Measurements from ENCODE around the gene ADAMTS19. TPM values are rescaled to one million over a fixed set of nuclear protein-coding genes. Genes with fewer than 3 reads are reported as not detected.

The ADAMTS19 gene
- polyA plus RNA-seq, 3 donors: not detected

- H3K4me3 ChIP-seq (replicated peaks in 1 of 3; ENCODE audit: low read depth in 2 of 3, low read length in 3 of 3): no peak overlapping the region
- H2AFZ ChIP-seq (ENCODE audit: insufficient read depth, low read depth, low read length, poor library complexity, severe bottlenecking): no peak overlapping the region
- H4K20me1 ChIP-seq (ENCODE audit: insufficient read depth, low read length): no peaks in the 10 kb centered on the region
- no peaks in the 10 kb centered on the region for H3K9me3 ChIP-seq (replicated peaks in 1 of 2; ENCODE audit: control insufficient read depth in 1 of 2, insufficient read depth in 1 of 2, low read length in 2 of 2)
- TF ChIP-seq, protein P1, sequence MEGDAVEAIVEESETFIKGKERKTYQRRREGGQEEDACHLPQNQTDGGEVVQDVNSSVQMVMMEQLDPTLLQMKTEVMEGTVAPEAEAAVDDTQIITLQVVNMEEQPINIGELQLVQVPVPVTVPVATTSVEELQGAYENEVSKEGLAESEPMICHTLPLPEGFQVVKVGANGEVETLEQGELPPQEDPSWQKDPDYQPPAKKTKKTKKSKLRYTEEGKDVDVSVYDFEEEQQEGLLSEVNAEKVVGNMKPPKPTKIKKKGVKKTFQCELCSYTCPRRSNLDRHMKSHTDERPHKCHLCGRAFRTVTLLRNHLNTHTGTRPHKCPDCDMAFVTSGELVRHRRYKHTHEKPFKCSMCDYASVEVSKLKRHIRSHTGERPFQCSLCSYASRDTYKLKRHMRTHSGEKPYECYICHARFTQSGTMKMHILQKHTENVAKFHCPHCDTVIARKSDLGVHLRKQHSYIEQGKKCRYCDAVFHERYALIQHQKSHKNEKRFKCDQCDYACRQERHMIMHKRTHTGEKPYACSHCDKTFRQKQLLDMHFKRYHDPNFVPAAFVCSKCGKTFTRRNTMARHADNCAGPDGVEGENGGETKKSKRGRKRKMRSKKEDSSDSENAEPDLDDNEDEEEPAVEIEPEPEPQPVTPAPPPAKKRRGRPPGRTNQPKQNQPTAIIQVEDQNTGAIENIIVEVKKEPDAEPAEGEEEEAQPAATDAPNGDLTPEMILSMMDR (IDR thresholded peaks at IDR 0.05): no peak
- intact Hi-C loops (cut with micrococcal nuclease): no loop called here
- no peak overlapping the region for H3K9ac ChIP-seq (ENCODE audit: insufficient read depth, low read length, poor library complexity, severe bottlenecking)
- no peaks in the 10 kb centered on the region for H3K27me3 ChIP-seq (ENCODE audit: control insufficient read depth in 2 of 2, insufficient read depth in 2 of 2, low read length in 2 of 2)
- H3K4me3 Mint-ChIP-seq: no peak overlapping the region
- H3K4me2 ChIP-seq (replicated peaks; ENCODE audit: extremely low read depth, low read length, poor library complexity, severe bottlenecking): no peak overlapping the region
- no peaks in the 10 kb centered on the region for H3K79me2 ChIP-seq (ENCODE audit: insufficient read depth, low read length)
- WGBS (ENCODE audit: insufficient coverage): no CpG with 5 or more reads among the region's 1 CpG
- H3K9me3 Mint-ChIP-seq: peaks cover 0 to 3% (median 0%) of the 10 kb centered on the region in 7 donors
- H3K27ac Mint-ChIP-seq: no peak overlapping the region
- DNase-seq: no peak
- no peaks in the 10 kb centered on the region for H3K4me1 ChIP-seq (ENCODE audit: control insufficient read depth in 1 of 2, insufficient read depth in 2 of 2, low read length in 2 of 2)
- H3K4me1 Mint-ChIP-seq: no peaks in the 10 kb centered on the region
- H3K36me3 ChIP-seq (replicated peaks in 1 of 2; ENCODE audit: control insufficient read depth in 1 of 2, insufficient read depth in 2 of 2, low read length in 2 of 2): no peaks in the 10 kb centered on the region
- no peak overlapping the region for H3K27ac ChIP-seq (ENCODE audit: low read depth in 1 of 2, low read length in 2 of 2)
- H3K27me3 Mint-ChIP-seq (ENCODE audit: low read depth in 3 of 3): no peaks in the 10 kb centered on the region
- H3K36me3 Mint-ChIP-seq: no peaks in the 10 kb centered on the region
These were observed 162.4 kb downstream of the ADAMTS19 start for GRCh38 chr5:129622531-129622930.

DNA sequence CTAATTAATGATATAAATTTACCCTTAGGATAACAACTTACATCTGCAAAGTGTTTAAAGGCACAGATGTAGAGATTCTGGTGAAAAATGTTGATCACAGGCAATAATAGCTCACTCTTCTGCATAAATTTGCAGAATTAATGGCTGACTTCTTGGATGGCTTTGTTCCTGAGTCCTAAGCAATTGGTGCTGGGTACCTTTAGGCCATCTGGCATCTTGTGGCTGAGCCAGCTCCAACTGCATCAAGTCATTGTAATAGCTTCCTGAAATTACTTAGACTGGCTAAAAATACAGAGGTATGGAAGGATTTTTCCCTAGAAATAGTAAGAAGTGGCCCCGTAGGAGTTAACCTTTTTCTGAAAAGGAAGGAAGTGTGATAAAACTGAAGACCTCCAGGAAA lies 169.5 kb downstream of the ADAMTS19 start:
- Histone ChIP-seq H3K27me3 (ENCODE audit: control insufficient read depth in 2 of 2, insufficient read depth in 2 of 2, low read length in 2 of 2) (no peaks in the 10 kb centered on the region), H3K27ac (ENCODE audit: low read depth in 1 of 2, low read length in 2 of 2) (no peak overlapping the region), H4K20me1 (ENCODE audit: insufficient read depth, low read length) (no peaks in the 10 kb centered on the region), H3K4me1 (ENCODE audit: control insufficient read depth in 1 of 2, insufficient read depth in 2 of 2, low read length in 2 of 2) (no peaks in the 10 kb centered on the region), H2AFZ (ENCODE audit: insufficient read depth, low read depth, low read length, poor library complexity, severe bottlenecking) (no peak overlapping the region), H3K4me2 (replicated peaks; ENCODE audit: extremely low read depth, low read length, poor library complexity, severe bottlenecking) (no peak overlapping the region), H3K9me3 (replicated peaks in 1 of 2; ENCODE audit: control insufficient read depth in 1 of 2, insufficient read depth in 1 of 2, low read length in 2 of 2) (no peaks in the 10 kb centered on the region), H3K9ac (ENCODE audit: insufficient read depth, low read length, poor library complexity, severe bottlenecking) (no peak overlapping the region), H3K36me3 (replicated peaks in 1 of 2; ENCODE audit: control insufficient read depth in 1 of 2, insufficient read depth in 2 of 2, low read length in 2 of 2) (no peaks in the 10 kb centered on the region), H3K4me3 (replicated peaks in 1 of 3; ENCODE audit: low read depth in 2 of 3, low read length in 3 of 3) (no peak overlapping the region), H3K79me2 (ENCODE audit: insufficient read depth, low read length) (no peaks in the 10 kb centered on the region)
- intact Hi-C loops (cut with micrococcal nuclease): no loop called here
- DNase-seq: no peak
- Mint-ChIP-seq H3K9me3 (peaks cover 0 to 5% (median under 1%) of the 10 kb centered on the region in 7 donors), H3K36me3 (no peaks in the 10 kb centered on the region), H3K4me1 (no peaks in the 10 kb centered on the region), H3K4me3 (no peak overlapping the region), H3K27me3 (ENCODE audit: low read depth in 3 of 3) (no peaks in the 10 kb centered on the region), H3K27ac (no peak overlapping the region)
- WGBS (ENCODE audit: insufficient coverage): no CpG with 5 or more reads among the region's 1 CpG
- TF ChIP-seq, protein P1 (IDR thresholded peaks at IDR 0.05): no peak

Data from CD14-positive monocyte (primary cell).